ENCODE data around the gene GRAMD2B.
"Not testable (repeated sequence)": the region's sequence is repeated elsewhere in the genome, so short reads cannot be mapped to it uniquely, and the experiment has no call there.

GRAMD2B gene

GRCh38 chr5:126470529-126470928 lies 47.3 kb downstream of the GRAMD2B start:
- not testable (repeated sequence) for H3K4me3 ChIP-seq (ENCODE audit: low read depth in 1 of 2, low read length in 2 of 2); H3K9ac ChIP-seq (ENCODE audit: low read depth in 1 of 2, low read length in 2 of 2); H3K9me3 ChIP-seq (ENCODE audit: control insufficient read depth in 1 of 2, low read length in 2 of 2); H3K27ac ChIP-seq (ENCODE audit: low read depth, low read length); H3K27me3 ChIP-seq (ENCODE audit: control insufficient read depth in 1 of 2, insufficient read depth in 2 of 2, low read length in 2 of 2)
- peaks cover 4 to 16% of the 10 kb centered on the region in 2 donors for H3K4me1 ChIP-seq (ENCODE audit: control insufficient read depth in 1 of 2, insufficient read depth in 2 of 2, low read length in 2 of 2)
- peaks cover 29 to 37% of the 10 kb centered on the region in 2 donors for H3K36me3 ChIP-seq (ENCODE audit: control insufficient read depth in 1 of 2, insufficient read depth in 2 of 2, low read length in 2 of 2)

GRCh38 chr5:126471247-126471646 lies 48.0 kb downstream of the GRAMD2B start:
- H3K27me3 ChIP-seq (ENCODE audit: control insufficient read depth in 1 of 2, insufficient read depth in 2 of 2, low read length in 2 of 2), result no peaks in the 10 kb centered on the region
- H3K9me3 ChIP-seq (ENCODE audit: control insufficient read depth in 1 of 2, low read length in 2 of 2), result no peaks in the 10 kb centered on the region
- peaks cover 4 to 16% of the 10 kb centered on the region in 2 donors for H3K4me1 ChIP-seq (ENCODE audit: control insufficient read depth in 1 of 2, insufficient read depth in 2 of 2, low read length in 2 of 2)
- no peak overlapping the region for H3K4me3 ChIP-seq (ENCODE audit: low read depth in 1 of 2, low read length in 2 of 2)
- no peak overlapping the region for H3K27ac ChIP-seq (ENCODE audit: low read depth, low read length)
- H3K36me3 ChIP-seq (ENCODE audit: control insufficient read depth in 1 of 2, insufficient read depth in 2 of 2, low read length in 2 of 2), result peaks cover 31 to 36% of the 10 kb centered on the region in 2 donors
- no peak overlapping the region for H3K9ac ChIP-seq (ENCODE audit: low read depth in 1 of 2, low read length in 2 of 2)

GRCh38 chr5:126471875-126472537 lies 48.8 kb downstream of the GRAMD2B start:
- H3K4me1 ChIP-seq (ENCODE audit: control insufficient read depth in 1 of 2, insufficient read depth in 2 of 2, low read length in 2 of 2), result peaks cover 4 to 16% of the 10 kb centered on the region in 2 donors
- no peak overlapping the region for H3K9ac ChIP-seq (ENCODE audit: low read depth in 1 of 2, low read length in 2 of 2)
- peaks cover 29 to 32% of the 10 kb centered on the region in 2 donors for H3K36me3 ChIP-seq (ENCODE audit: control insufficient read depth in 1 of 2, insufficient read depth in 2 of 2, low read length in 2 of 2)
- H3K4me3 ChIP-seq (ENCODE audit: low read depth in 1 of 2, low read length in 2 of 2), result no peak overlapping the region
- no peak overlapping the region for H3K27ac ChIP-seq (ENCODE audit: low read depth, low read length)
- no peaks in the 10 kb centered on the region for H3K9me3 ChIP-seq (ENCODE audit: control insufficient read depth in 1 of 2, low read length in 2 of 2)
- H3K27me3 ChIP-seq (ENCODE audit: control insufficient read depth in 1 of 2, insufficient read depth in 2 of 2, low read length in 2 of 2), result no peaks in the 10 kb centered on the region

- no peaks in the 10 kb centered on the region for H3K27me3 ChIP-seq (ENCODE audit: control insufficient read depth in 1 of 2, insufficient read depth in 2 of 2, low read length in 2 of 2)
- peaks cover 4 to 16% of the 10 kb centered on the region in 2 donors for H3K4me1 ChIP-seq (ENCODE audit: control insufficient read depth in 1 of 2, insufficient read depth in 2 of 2, low read length in 2 of 2)
- H3K9ac ChIP-seq (ENCODE audit: low read depth in 1 of 2, low read length in 2 of 2), result no peak overlapping the region
- H3K9me3 ChIP-seq (ENCODE audit: control insufficient read depth in 1 of 2, low read length in 2 of 2), result no peaks in the 10 kb centered on the region
- H3K36me3 ChIP-seq (ENCODE audit: control insufficient read depth in 1 of 2, insufficient read depth in 2 of 2, low read length in 2 of 2), result peaks cover 29 to 32% of the 10 kb centered on the region in 2 donors
- H3K27ac ChIP-seq (ENCODE audit: low read depth, low read length), result no peak overlapping the region
- H3K4me3 ChIP-seq (ENCODE audit: low read depth in 1 of 2, low read length in 2 of 2), result no peak overlapping the region
These were observed 49.3 kb downstream of the GRAMD2B start for GRCh38 chr5:126472538-126472889.

- H3K4me3 ChIP-seq (ENCODE audit: low read depth in 1 of 2, low read length in 2 of 2), result no peak overlapping the region
- H3K9me3 ChIP-seq (ENCODE audit: control insufficient read depth in 1 of 2, low read length in 2 of 2), result no peaks in the 10 kb centered on the region
- no peak overlapping the region for H3K9ac ChIP-seq (ENCODE audit: low read depth in 1 of 2, low read length in 2 of 2)
- no peaks in the 10 kb centered on the region for H3K4me1 ChIP-seq (ENCODE audit: control insufficient read depth in 1 of 2, insufficient read depth in 2 of 2, low read length in 2 of 2)
- peak overlapping the region; percentile 13 for H3K27ac ChIP-seq (ENCODE audit: low read depth, low read length)
- no peaks in the 10 kb centered on the region for H3K27me3 ChIP-seq (ENCODE audit: control insufficient read depth in 1 of 2, insufficient read depth in 2 of 2, low read length in 2 of 2)
- peaks cover 29 to 36% of the 10 kb centered on the region in 2 donors for H3K36me3 ChIP-seq (ENCODE audit: control insufficient read depth in 1 of 2, insufficient read depth in 2 of 2, low read length in 2 of 2)
These were observed 54.3 kb downstream of the GRAMD2B start for GRCh38 chr5:126477294-126478117.

- no peaks in the 10 kb centered on the region for H3K4me1 ChIP-seq (ENCODE audit: control insufficient read depth in 1 of 2, insufficient read depth in 2 of 2, low read length in 2 of 2)
- H3K36me3 ChIP-seq (ENCODE audit: control insufficient read depth in 1 of 2, insufficient read depth in 2 of 2, low read length in 2 of 2), result peaks cover 18 to 38% of the 10 kb centered on the region in 2 donors
- H3K4me3 ChIP-seq (ENCODE audit: low read depth in 1 of 2, low read length in 2 of 2), result no peak overlapping the region
- H3K9me3 ChIP-seq (ENCODE audit: control insufficient read depth in 1 of 2, low read length in 2 of 2), result no peaks in the 10 kb centered on the region
- H3K27ac ChIP-seq (ENCODE audit: low read depth, low read length), result no peak overlapping the region
- H3K9ac ChIP-seq (ENCODE audit: low read depth in 1 of 2, low read length in 2 of 2), result no peak overlapping the region
- H3K27me3 ChIP-seq (ENCODE audit: control insufficient read depth in 1 of 2, insufficient read depth in 2 of 2, low read length in 2 of 2), result no peaks in the 10 kb centered on the region
These were observed 56.6 kb downstream of the GRAMD2B start for GRCh38 chr5:126479810-126480209.

GRCh38 chr5:126480824-126481223 lies 57.6 kb downstream of the GRAMD2B start:
- H3K4me1 ChIP-seq (ENCODE audit: control insufficient read depth in 1 of 2, insufficient read depth in 2 of 2, low read length in 2 of 2), result no peaks in the 10 kb centered on the region
- H3K27me3 ChIP-seq (ENCODE audit: control insufficient read depth in 1 of 2, insufficient read depth in 2 of 2, low read length in 2 of 2), result no peaks in the 10 kb centered on the region
- no peak overlapping the region for H3K9ac ChIP-seq (ENCODE audit: low read depth in 1 of 2, low read length in 2 of 2)
- peaks cover 26 to 46% of the 10 kb centered on the region in 2 donors for H3K36me3 ChIP-seq (ENCODE audit: control insufficient read depth in 1 of 2, insufficient read depth in 2 of 2, low read length in 2 of 2)
- H3K9me3 ChIP-seq (ENCODE audit: control insufficient read depth in 1 of 2, low read length in 2 of 2), result no peaks in the 10 kb centered on the region
- no peak overlapping the region for H3K4me3 ChIP-seq (ENCODE audit: low read depth in 1 of 2, low read length in 2 of 2)
- H3K27ac ChIP-seq (ENCODE audit: low read depth, low read length), result no peak overlapping the region

GRCh38 chr5:126481243-126481642 lies 58.0 kb downstream of the GRAMD2B start:
- Histone ChIP-seq H3K4me3 (ENCODE audit: low read depth in 1 of 2, low read length in 2 of 2) (no peak overlapping the region), H3K27ac (ENCODE audit: low read depth, low read length) (no peak overlapping the region), H3K9ac (ENCODE audit: low read depth in 1 of 2, low read length in 2 of 2) (no peak overlapping the region), H3K27me3 (ENCODE audit: control insufficient read depth in 1 of 2, insufficient read depth in 2 of 2, low read length in 2 of 2) (no peaks in the 10 kb centered on the region), H3K36me3 (ENCODE audit: control insufficient read depth in 1 of 2, insufficient read depth in 2 of 2, low read length in 2 of 2) (peaks cover 25 to 49% of the 10 kb centered on the region in 2 donors), H3K4me1 (ENCODE audit: control insufficient read depth in 1 of 2, insufficient read depth in 2 of 2, low read length in 2 of 2) (no peaks in the 10 kb centered on the region), H3K9me3 (ENCODE audit: control insufficient read depth in 1 of 2, low read length in 2 of 2) (no peaks in the 10 kb centered on the region)

- no peaks in the 10 kb centered on the region for H3K27me3 ChIP-seq (ENCODE audit: control insufficient read depth in 1 of 2, insufficient read depth in 2 of 2, low read length in 2 of 2)
- H3K4me1 ChIP-seq (ENCODE audit: control insufficient read depth in 1 of 2, insufficient read depth in 2 of 2, low read length in 2 of 2), result no peaks in the 10 kb centered on the region
- H3K27ac ChIP-seq (ENCODE audit: low read depth, low read length), result no peak overlapping the region
- H3K9me3 ChIP-seq (ENCODE audit: control insufficient read depth in 1 of 2, low read length in 2 of 2), result no peaks in the 10 kb centered on the region
- H3K4me3 ChIP-seq (ENCODE audit: low read depth in 1 of 2, low read length in 2 of 2), result no peak overlapping the region
- peaks cover 36 to 62% of the 10 kb centered on the region in 2 donors for H3K36me3 ChIP-seq (ENCODE audit: control insufficient read depth in 1 of 2, insufficient read depth in 2 of 2, low read length in 2 of 2)
- no peak overlapping the region for H3K9ac ChIP-seq (ENCODE audit: low read depth in 1 of 2, low read length in 2 of 2)
These were observed 59.4 kb downstream of the GRAMD2B start for GRCh38 chr5:126482591-126482990.

GRCh38 chr5:126483156-126483555 lies 59.9 kb downstream of the GRAMD2B start:
- no peaks in the 10 kb centered on the region for H3K9me3 ChIP-seq (ENCODE audit: control insufficient read depth in 1 of 2, low read length in 2 of 2)
- H3K9ac ChIP-seq (ENCODE audit: low read depth in 1 of 2, low read length in 2 of 2), result no peak overlapping the region
- H3K36me3 ChIP-seq (ENCODE audit: control insufficient read depth in 1 of 2, insufficient read depth in 2 of 2, low read length in 2 of 2), result peaks cover 41 to 64% of the 10 kb centered on the region in 2 donors
- no peaks in the 10 kb centered on the region for H3K27me3 ChIP-seq (ENCODE audit: control insufficient read depth in 1 of 2, insufficient read depth in 2 of 2, low read length in 2 of 2)
- H3K4me1 ChIP-seq (ENCODE audit: control insufficient read depth in 1 of 2, insufficient read depth in 2 of 2, low read length in 2 of 2), result no peaks in the 10 kb centered on the region
- H3K4me3 ChIP-seq (ENCODE audit: low read depth in 1 of 2, low read length in 2 of 2), result no peak overlapping the region
- H3K27ac ChIP-seq (ENCODE audit: low read depth, low read length), result no peak overlapping the region

All from duodenal mucosa (tissue), 2 donors.